GM12891 (cell line): ENCODE measurements around the gene FIZ1.

Source experiments
- PAX5 ChIP-seq: IDR thresholded peaks from 2 replicates; pipeline ENCODE4 v1.6.1; 2011; ENCODE audit warnings: low read length, moderate library complexity, mild to moderate bottlenecking; ENCODE audit not compliant: insufficient read depth, severe bottlenecking
- POLR2A ChIP-seq: IDR thresholded peaks from 2 replicates; pipeline ENCODE4 v1.6.1; 2011; ENCODE audit warnings: low read depth, low read length, control low read depth
- POLR2AphosphoS5 ChIP-seq: IDR thresholded peaks from 2 replicates; pipeline ENCODE4 v1.6.1; 2011; ENCODE audit warnings: low read depth, low read length, control low read depth
- POU2F2 ChIP-seq: IDR thresholded peaks from 2 replicates; pipeline ENCODE4 v1.6.1; 2011; ENCODE audit warnings: low read depth, mild to moderate bottlenecking, control low read depth, low read length, moderate library complexity
- SPI1 ChIP-seq: IDR thresholded peaks from 2 replicates; pipeline ENCODE4 v1.6.1; 2011; ENCODE audit warnings: low read depth, low read length, control low read depth
- TAF1 ChIP-seq: IDR thresholded peaks from 2 replicates; pipeline ENCODE4 v1.6.1; 2011; ENCODE audit warnings: low read depth, low read length, control low read depth

DNA sequence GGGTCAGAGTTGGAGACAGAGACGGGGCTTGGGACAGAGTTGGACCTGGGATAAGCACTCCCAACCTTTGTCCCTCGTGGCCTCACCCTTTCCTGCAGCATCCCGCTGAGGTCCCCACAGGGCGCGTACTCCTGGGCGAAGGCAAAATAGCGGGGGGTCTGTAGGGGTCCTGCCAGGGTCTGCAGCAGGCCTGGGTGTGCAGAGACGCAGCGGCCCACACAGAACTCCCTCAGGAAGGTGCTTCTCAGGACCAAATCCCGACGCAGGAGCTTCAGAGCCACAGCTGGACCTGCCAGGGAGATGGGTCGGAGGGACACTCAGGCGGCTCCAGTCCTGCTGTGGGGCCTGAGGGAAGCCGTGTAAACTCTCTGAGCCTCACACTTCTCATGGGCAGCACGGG is 55.3 kb downstream of the FIZ1 start:
- TF ChIP-seq POLR2A (no peak), TAF1 (no peak), POLR2AphosphoS5 (no peak), SPI1 (no peak), PAX5 (no peak), POU2F2 (no peak)
